ENCODE measurements around the gene COQ10A.

DNA sequence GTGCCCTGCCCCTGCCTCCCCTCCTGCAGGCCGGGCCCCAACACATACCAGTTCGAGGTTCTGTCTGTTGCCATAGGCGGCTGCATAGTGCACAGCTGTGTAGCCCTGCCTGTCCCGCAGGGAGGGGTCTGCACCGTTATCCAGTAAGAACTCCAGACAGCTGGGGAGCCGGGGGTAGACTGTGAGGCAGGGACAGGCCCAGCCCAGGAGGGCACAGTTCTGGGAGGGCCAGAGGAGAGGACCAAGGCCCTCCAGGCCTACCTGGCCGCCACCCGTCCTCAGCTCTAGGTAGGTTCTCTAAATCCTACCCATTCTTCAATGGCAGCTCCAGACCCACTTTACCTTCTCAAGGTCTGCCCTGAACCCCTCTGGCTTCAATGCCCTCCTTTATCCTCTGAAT is 18.0 kb upstream of the COQ10A start:
- TF ChIP-seq CTCF (IDR thresholded peaks at IDR 0.05) (no peak), ATF2 (CRISPR knock-in tag; IDR thresholded peaks at IDR 0.05; ENCODE audit: borderline replicate concordance, low read depth) (no peak), ELF4 (CRISPR knock-in tag; IDR thresholded peaks at IDR 0.05; ENCODE audit: low read depth) (no peak), MLX (CRISPR knock-in tag; IDR thresholded peaks at IDR 0.05) (no peak), ZBTB21 (CRISPR knock-in tag; IDR thresholded peaks at IDR 0.05; ENCODE audit: borderline replicate concordance) (no peak)
- TF ChIP-seq, protein P1, sequence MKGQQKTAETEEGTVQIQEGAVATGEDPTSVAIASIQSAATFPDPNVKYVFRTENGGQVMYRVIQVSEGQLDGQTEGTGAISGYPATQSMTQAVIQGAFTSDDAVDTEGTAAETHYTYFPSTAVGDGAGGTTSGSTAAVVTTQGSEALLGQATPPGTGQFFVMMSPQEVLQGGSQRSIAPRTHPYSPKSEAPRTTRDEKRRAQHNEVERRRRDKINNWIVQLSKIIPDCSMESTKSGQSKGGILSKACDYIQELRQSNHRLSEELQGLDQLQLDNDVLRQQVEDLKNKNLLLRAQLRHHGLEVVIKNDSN (CRISPR knock-in tag; IDR thresholded peaks at IDR 0.05): no peak
- TF ChIP-seq, protein P2, sequence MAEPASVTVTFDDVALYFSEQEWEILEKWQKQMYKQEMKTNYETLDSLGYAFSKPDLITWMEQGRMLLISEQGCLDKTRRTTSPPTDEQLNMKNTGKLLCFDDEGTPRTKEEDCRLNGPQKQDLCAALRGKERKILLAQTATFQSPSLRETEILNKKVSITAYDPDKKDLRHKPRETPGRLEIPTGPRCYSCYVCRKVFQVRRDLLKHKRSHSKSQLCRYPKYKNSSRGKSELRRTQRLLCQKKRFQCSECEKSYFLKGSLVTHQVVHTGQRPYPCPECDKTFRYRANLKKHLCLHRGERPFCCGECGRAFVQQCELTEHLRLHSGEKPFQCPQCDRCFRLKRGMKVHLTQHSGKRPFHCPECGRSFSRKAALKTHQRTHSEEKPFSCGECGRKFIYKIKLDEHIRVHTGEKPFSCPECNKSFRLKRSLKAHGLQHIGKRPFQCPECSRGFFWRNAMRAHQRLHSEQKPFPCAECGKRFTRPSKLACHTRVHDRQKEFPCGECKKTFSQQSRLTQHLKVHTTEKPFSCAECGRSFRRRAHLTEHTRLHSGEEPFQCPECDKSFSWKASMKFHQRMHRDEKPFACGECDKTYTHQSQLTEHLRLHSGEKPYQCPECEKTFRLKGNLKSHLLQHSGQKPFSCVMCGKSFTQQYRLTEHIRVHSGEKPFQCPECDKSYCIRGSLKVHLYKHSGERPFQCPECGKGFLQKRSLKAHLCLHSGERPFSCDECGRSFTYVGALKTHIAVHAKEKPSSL (CRISPR knock-in tag; conservative IDR thresholded peaks at IDR 0.05): no peak
- TF ChIP-seq, protein P3, sequence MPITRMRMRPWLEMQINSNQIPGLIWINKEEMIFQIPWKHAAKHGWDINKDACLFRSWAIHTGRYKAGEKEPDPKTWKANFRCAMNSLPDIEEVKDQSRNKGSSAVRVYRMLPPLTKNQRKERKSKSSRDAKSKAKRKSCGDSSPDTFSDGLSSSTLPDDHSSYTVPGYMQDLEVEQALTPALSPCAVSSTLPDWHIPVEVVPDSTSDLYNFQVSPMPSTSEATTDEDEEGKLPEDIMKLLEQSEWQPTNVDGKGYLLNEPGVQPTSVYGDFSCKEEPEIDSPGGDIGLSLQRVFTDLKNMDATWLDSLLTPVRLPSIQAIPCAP (CRISPR knock-in tag; IDR thresholded peaks at IDR 0.05): no peak
